Activated CD4-positive, alpha-beta T cell treated with anti-CD3 and anti-CD28 coated beads for 4 hours (primary cell): ENCODE results near the gene ITPK1.

Source experiments
- DNase-seq, 2 donors: peaks; one replicate each; pipeline ENCODE4 v3.0.0-alpha.2; 2020

ITPK1 gene

GRCh38 chr14:92962031-92962830 lies 153.5 kb downstream of the ITPK1 start:
- DNase-seq = no peak

- no peak for DNase-seq
Measured at GRCh38 chr14:92961567-92961855, 154.2 kb downstream of the ITPK1 start.

- no peak for DNase-seq
Measured at GRCh38 chr14:92960706-92961566, 154.8 kb downstream of the ITPK1 start.

- no peak for DNase-seq
Measured at GRCh38 chr14:92959761-92960680, 155.7 kb downstream of the ITPK1 start.

GRCh38 chr14:92959189-92959531 lies 156.6 kb downstream of the ITPK1 start:
- DNase-seq = no peak

- DNase-seq = no peak
Measured at GRCh38 chr14:92958373-92959188, 157.1 kb downstream of the ITPK1 start.

- DNase-seq = no peak
Measured at GRCh38 chr14:92956961-92957360, 158.8 kb downstream of the ITPK1 start.

GRCh38 chr14:92955381-92955780 lies 160.3 kb downstream of the ITPK1 start:
- no peak for DNase-seq

- no peak for DNase-seq
Measured at GRCh38 chr14:92954933-92955332, 160.8 kb downstream of the ITPK1 start.

GRCh38 chr14:92953526-92953925 lies 162.2 kb downstream of the ITPK1 start:
- DNase-seq = no peak

- DNase-seq = no peak
Measured at GRCh38 chr14:92952481-92953298, 163.0 kb downstream of the ITPK1 start.

- peak; percentile 64 to 75 for DNase-seq
Measured at GRCh38 chr14:92951912-92952471, 163.7 kb downstream of the ITPK1 start.

GRCh38 chr14:92951261-92951660 lies 164.5 kb downstream of the ITPK1 start:
- no peak for DNase-seq

- no peak for DNase-seq
Measured at GRCh38 chr14:92950773-92951172, 165.0 kb downstream of the ITPK1 start.

- DNase-seq = no peak
Measured at GRCh38 chr14:92950193-92950540, 165.6 kb downstream of the ITPK1 start.

GRCh38 chr14:92949496-92950192 lies 166.1 kb downstream of the ITPK1 start:
- DNase-seq = no peak

GRCh38 chr14:92948647-92949046 lies 167.1 kb downstream of the ITPK1 start:
- no peak for DNase-seq

GRCh38 chr14:92946847-92947545 lies 168.7 kb downstream of the ITPK1 start:
- DNase-seq = no peak

GRCh38 chr14:92945959-92946846 lies 169.5 kb downstream of the ITPK1 start:
- DNase-seq = no peak
